ENCODE measurements around the gene FUBP3. TPM values are rescaled to one million over a fixed set of nuclear protein-coding genes. Genes with fewer than 3 reads are reported as not detected.

The FUBP3 gene
- polyA plus RNA-seq, 1 donor (not counting 4 experiments of a cell fraction or from before 2014, with no cell fraction given) = 39.1 TPM

GRCh38 chr9:130616451-130616850 is 37.1 kb downstream of the FUBP3 start:
- Histone ChIP-seq H2AFZ (ENCODE audit: control insufficient read depth, low read length) (no peak overlapping the region), H3K4me1 (ENCODE audit: control insufficient read depth, extremely low read depth, insufficient read depth, low read length) (no peaks in the 10 kb centered on the region), H3K9me1 (ENCODE audit: control insufficient read depth, extremely low read depth, insufficient read depth, low read length) (no peaks in the 10 kb centered on the region), H3K9me3 (ENCODE audit: control insufficient read depth, low read depth, low read length) (no peaks in the 10 kb centered on the region), H3K27me3 (ENCODE audit: control insufficient read depth, extremely low read depth, insufficient read depth, low read length) (no peaks in the 10 kb centered on the region), H3K79me2 (ENCODE audit: control insufficient read depth, insufficient read depth, low read length) (no peaks in the 10 kb centered on the region), H3K9ac (ENCODE audit: control insufficient read depth, extremely low read depth, insufficient read depth, low read length) (no peak overlapping the region), H4K20me1 (ENCODE audit: control insufficient read depth, extremely low read depth, insufficient read depth, low read length) (no peaks in the 10 kb centered on the region), H3K4me3 (ENCODE audit: control insufficient read depth in 2 of 3, extremely low read depth in 1 of 3, insufficient read depth in 2 of 3, low read depth in 1 of 3, low read length in 3 of 3) (no peak overlapping the region), H3K36me3 (ENCODE audit: control insufficient read depth in 2 of 2, extremely low read depth in 1 of 2, insufficient read depth in 2 of 2, low read length in 2 of 2) (peaks cover 60 to 64% of the 10 kb centered on the region in 2 experiments), H3K4me2 (ENCODE audit: control insufficient read depth, extremely low read depth, insufficient read depth, low read depth, low read length) (no peak overlapping the region), H3K27ac (ENCODE audit: control insufficient read depth, insufficient read depth, low read length) (no peak overlapping the region)
- TF ChIP-seq EZH2 (IDR thresholded peaks at IDR 0.05; ENCODE audit: low read length) (no peak), CTCF (optimal IDR thresholded peaks at IDR 0.05 in 1 of 3, IDR thresholded peaks at IDR 0.05 in 1 of 3, conservative IDR thresholded peaks at IDR 0.05 in 1 of 3; ENCODE audit: extremely low read depth in 1 of 3, insufficient read depth in 2 of 3, low read length in 3 of 3) (no peak)
- DNase-seq (ENCODE audit: low read depth, low spot score) (no peak), FAIRE-seq (no peak)
- dilution Hi-C loops (cut with MboI; ENCODE audit: extremely low pct_ligation_motif_present, low sequenced_read_pairs) = no loop called here

DNA sequence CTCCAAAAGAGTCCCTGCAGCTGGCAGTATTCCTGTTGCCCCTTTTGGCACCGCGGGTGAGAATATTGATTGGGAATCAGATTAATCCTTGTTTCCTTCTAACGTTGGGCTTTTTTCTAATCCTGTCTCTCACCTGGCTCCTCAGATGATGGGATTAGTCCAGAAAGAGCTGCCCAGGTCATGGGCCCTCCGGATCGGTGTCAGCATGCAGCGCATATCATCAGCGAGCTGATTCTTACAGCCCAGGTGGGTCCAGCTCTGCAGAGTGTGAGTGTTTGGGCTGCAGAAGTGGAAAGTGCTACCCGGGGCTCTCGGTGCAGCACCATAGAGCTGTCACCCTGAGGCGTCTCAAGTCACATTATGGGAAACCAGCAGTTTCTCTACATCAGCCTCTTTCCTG is 44.1 kb downstream of the FUBP3 start:
- dilution Hi-C loops (cut with MboI; ENCODE audit: extremely low pct_ligation_motif_present, low sequenced_read_pairs) = no loop called here
- H3K9ac ChIP-seq (ENCODE audit: control insufficient read depth, extremely low read depth, insufficient read depth, low read length) = no peak overlapping the region
- DNase-seq (ENCODE audit: low read depth, low spot score) (no peak), FAIRE-seq (no peak)
- no peaks in the 10 kb centered on the region for H3K9me1 ChIP-seq (ENCODE audit: control insufficient read depth, extremely low read depth, insufficient read depth, low read length)
- peaks cover 3% of the 10 kb centered on the region for H4K20me1 ChIP-seq (ENCODE audit: control insufficient read depth, extremely low read depth, insufficient read depth, low read length)
- H3K27me3 ChIP-seq (ENCODE audit: control insufficient read depth, extremely low read depth, insufficient read depth, low read length) = no peaks in the 10 kb centered on the region
- peaks cover 42 to 54% of the 10 kb centered on the region in 2 experiments for H3K36me3 ChIP-seq (ENCODE audit: control insufficient read depth in 2 of 2, extremely low read depth in 1 of 2, insufficient read depth in 2 of 2, low read length in 2 of 2)
- H3K4me1 ChIP-seq (ENCODE audit: control insufficient read depth, extremely low read depth, insufficient read depth, low read length) = no peaks in the 10 kb centered on the region
- H3K79me2 ChIP-seq (ENCODE audit: control insufficient read depth, insufficient read depth, low read length) = no peaks in the 10 kb centered on the region
- no peaks in the 10 kb centered on the region for H3K9me3 ChIP-seq (ENCODE audit: control insufficient read depth, low read depth, low read length)
- H3K27ac ChIP-seq (ENCODE audit: control insufficient read depth, insufficient read depth, low read length) = no peak overlapping the region
- TF ChIP-seq EZH2 (IDR thresholded peaks at IDR 0.05; ENCODE audit: low read length) (no peak), CTCF (optimal IDR thresholded peaks at IDR 0.05 in 1 of 3, IDR thresholded peaks at IDR 0.05 in 1 of 3, conservative IDR thresholded peaks at IDR 0.05 in 1 of 3; ENCODE audit: extremely low read depth in 1 of 3, insufficient read depth in 2 of 3, low read length in 3 of 3) (no peak)
- no peak overlapping the region for H3K4me3 ChIP-seq (ENCODE audit: control insufficient read depth in 2 of 3, extremely low read depth in 1 of 3, insufficient read depth in 2 of 3, low read depth in 1 of 3, low read length in 3 of 3)
- no peak overlapping the region for H3K4me2 ChIP-seq (ENCODE audit: control insufficient read depth, extremely low read depth, insufficient read depth, low read depth, low read length)
- H2AFZ ChIP-seq (ENCODE audit: control insufficient read depth, low read length) = no peak overlapping the region
